Measurements from ENCODE around the gene CHCHD6. TPM values are rescaled to one million over a fixed set of nuclear protein-coding genes. Genes with fewer than 3 reads are reported as not detected.

The CHCHD6 gene
- total RNA-seq, 4 donors from 2014 or later = 2.0 to 11.5 (median 10.0) TPM

DNA sequence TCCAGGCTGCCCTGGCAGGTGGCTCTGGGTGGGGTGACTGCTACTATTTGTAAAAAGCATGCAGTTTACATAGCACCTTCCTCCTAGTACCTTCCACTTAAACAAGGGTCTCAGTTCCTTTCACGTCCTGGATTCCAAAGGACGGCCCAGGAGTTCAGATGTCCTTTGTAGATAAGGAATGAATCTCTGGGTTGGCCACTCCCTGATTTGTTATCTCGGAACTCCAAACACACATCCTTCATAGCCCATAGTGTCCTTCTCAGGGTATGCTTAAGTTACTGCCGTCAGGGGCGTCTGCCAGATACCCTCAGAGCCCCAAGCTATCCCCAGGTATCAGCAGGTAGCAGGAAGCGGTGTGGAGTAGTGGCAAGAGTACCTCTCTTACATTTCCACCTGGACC is 177.8 kb downstream of the CHCHD6 start:
- no peak for TF ChIP-seq CTCF (IDR thresholded peaks at IDR 0.05; ENCODE audit: low read depth)

DNA sequence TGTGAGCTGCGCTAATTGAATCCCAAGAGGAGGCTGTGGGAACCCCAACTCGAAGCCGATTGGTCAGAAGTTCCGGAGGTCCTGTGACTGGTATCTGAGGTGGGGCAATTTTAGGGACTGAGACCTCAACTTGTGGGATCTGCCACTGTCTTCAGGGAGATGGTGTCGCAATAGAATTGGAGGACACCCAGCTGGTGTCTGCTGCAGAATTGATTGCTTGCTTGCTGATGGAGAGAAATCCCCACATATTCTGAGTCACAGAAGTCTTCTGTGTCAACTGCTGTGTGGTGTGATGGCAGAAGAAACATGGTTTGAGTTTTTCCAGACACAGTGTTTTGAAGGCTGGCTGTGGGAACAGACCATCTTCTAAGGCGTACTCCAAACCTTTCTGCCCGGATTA is 179.2 kb downstream of the CHCHD6 start:
- no peak for TF ChIP-seq CTCF (IDR thresholded peaks at IDR 0.05; ENCODE audit: low read depth)

GRCh38 chr3:126885425-126885824 is 181.4 kb downstream of the CHCHD6 start:
- TF ChIP-seq CTCF (IDR thresholded peaks at IDR 0.05; ENCODE audit: low read depth) = no peak

DNA sequence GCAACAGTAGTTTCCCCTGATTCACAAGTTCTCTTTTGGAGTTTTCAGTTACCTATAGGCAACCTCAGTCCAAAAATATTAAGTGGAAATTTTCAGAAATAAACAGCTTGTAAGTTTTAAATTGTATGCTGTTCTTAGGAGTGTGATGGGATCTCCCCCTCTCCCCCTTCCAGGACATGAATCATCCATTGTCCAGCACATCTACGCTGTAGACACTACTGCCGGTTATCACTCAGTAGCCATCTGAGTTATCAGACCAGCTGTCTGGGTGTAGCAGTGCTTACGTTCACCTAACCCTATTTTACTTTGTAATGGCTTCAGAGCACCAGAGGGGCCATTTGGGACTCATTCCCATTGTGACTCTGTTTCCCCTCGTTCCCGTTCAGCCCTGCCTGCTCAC is 182.2 kb downstream of the CHCHD6 start:
- TF ChIP-seq CTCF (IDR thresholded peaks at IDR 0.05; ENCODE audit: low read depth) = no peak

- no peak for TF ChIP-seq CTCF (IDR thresholded peaks at IDR 0.05; ENCODE audit: low read depth)
Measured at GRCh38 chr3:126887686-126888085, 183.6 kb downstream of the CHCHD6 start.

- TF ChIP-seq CTCF (IDR thresholded peaks at IDR 0.05; ENCODE audit: low read depth) = no peak
Measured at GRCh38 chr3:126888186-126888760, 184.2 kb downstream of the CHCHD6 start.

GRCh38 chr3:126889276-126890201 is 185.5 kb downstream of the CHCHD6 start:
- no peak for TF ChIP-seq CTCF (IDR thresholded peaks at IDR 0.05; ENCODE audit: low read depth)
